HCT116 (cell line): Measurements from ENCODE around the gene SLK. TPM values are rescaled to one million over a fixed set of nuclear protein-coding genes. Genes with fewer than 3 reads are reported as not detected.
A peak's percentile ranks its signal among the peaks of the same experiment; 100 is the strongest.

Experiments
- ATAC-seq: fragments of 200-7000 bp; cut with Tn5 transposase; 2 replicates; pipeline ENCODE4 v1.9.1; 2020; ENCODE audit warnings: mild to moderate bottlenecking, moderate library complexity
- BruUV-seq: library from RNA; stranded (reverse); fragments of 400-500 nt; replicated peaks from 2 replicates; lab custom pipeline; 2021; lab: Mats Ljungman, UMichigan
- CTCF ChIA-PET: fragments of 300-600 bp; sonication (Branson Sonifier 250); formaldehyde crosslinking; loops from one replicate; lab custom pipeline; 2021; ENCODE audit warnings: antibody characterized with exemption; lab: Charles Lee
- POLR2A ChIA-PET: fragments of 300-600, 350-600 bp; sonication (Branson Sonifier 250); formaldehyde crosslinking; loops from one replicate; lab custom pipeline; 2021; ENCODE audit warnings: antibody characterized with exemption; lab: Charles Lee
- RAD21 ChIA-PET, 2 experiments: fragments of 300-600 bp; sonication (Branson Sonifier 250); formaldehyde crosslinking; loops; one replicate each; lab custom pipeline; 2023; ENCODE audit warnings: low total read pairs in 2 of 2; ENCODE audit not compliant: uncharacterized antibody in 2 of 2, unreplicated experiment in 2 of 2, low non-redundant PET in 1 of 2; lab: Charles Lee
- DNase-seq: peaks from one replicate; pipeline ENCODE4 v3.0.0-alpha.2; 2010; ENCODE audit warnings: low read depth, low spot score
- H2AFZ ChIP-seq: fragments of 200-600 bp; shearing (Covaris generic), sonication (generic); 2 replicates; pipeline ENCODE4 v1.6.1; 2017; ENCODE audit warnings: low read depth, mixed run types, mixed read lengths, antibody characterized with exemption, low read length; ENCODE audit not compliant: poor library complexity, severe bottlenecking
- H3K27ac ChIP-seq: 2 replicates; pipeline ENCODE4 v1.5.1; 2012; ENCODE audit warnings: low read depth, low read length
- H3K27me3 ChIP-seq: fragments of 200-600 bp; sonication (generic); 2 replicates; pipeline ENCODE4 v1.6.1; 2016; ENCODE audit warnings: mixed run types, low read length, mixed read lengths; ENCODE audit not compliant: insufficient read depth
- H3K36me3 ChIP-seq, 2 experiments: fragments of 200-500 bp in 1 of 2; fragments of 200-600 bp in 1 of 2; sonication (Bioruptor generic) in 1 of 2; sonication (generic) in 1 of 2; 2 replicates each; pipeline versions ENCODE4 v1.5.1 to v1.6.1; 2014 to 2016; ENCODE audit warnings: low read length in 2 of 2, inconsistent platforms in 1 of 2, mixed read lengths in 1 of 2, mixed run types in 1 of 2; ENCODE audit not compliant: insufficient read depth in 2 of 2, control insufficient read depth in 1 of 2
- H3K4me1 ChIP-seq, 2 experiments: fragments of 200-600 bp in 1 of 2; sonication (generic) in 1 of 2; 2 replicates each; pipeline versions ENCODE4 v1.5.1 to v1.6.1; 2012 to 2017; ENCODE audit warnings: low read length in 2 of 2, inconsistent platforms in 1 of 2, mild to moderate bottlenecking in 1 of 2, mixed read lengths in 1 of 2, mixed run types in 1 of 2, moderate library complexity in 1 of 2; ENCODE audit not compliant: insufficient read depth in 2 of 2, control insufficient read depth in 1 of 2
- H3K4me2 ChIP-seq: fragments of 200-600 bp; sonication (generic); 2 replicates; pipeline ENCODE4 v1.6.1; 2017; ENCODE audit warnings: mixed run types, low read length, mixed read lengths
- H3K4me3 ChIP-seq, 2 experiments: fragments of 200-600 bp in 1 of 2; sonication (generic) in 1 of 2; replicated peaks in 1 of 2; 2 replicates each; pipeline ENCODE4 v1.5.1; 2011 to 2016; ENCODE audit warnings: low read length in 2 of 2, control low read depth in 1 of 2, low read depth in 1 of 2, mild to moderate bottlenecking in 1 of 2, mixed read lengths in 1 of 2, mixed run types in 1 of 2
- H3K79me2 ChIP-seq: fragments of 200-600 bp; sonication (generic); 2 replicates; pipeline ENCODE4 v1.6.1; 2017; ENCODE audit warnings: mild to moderate bottlenecking, mixed run types, low read length, moderate library complexity, mixed read lengths; ENCODE audit not compliant: insufficient read depth
- H3K9ac ChIP-seq: fragments of 200-600 bp; sonication (generic); 2 replicates; pipeline ENCODE4 v1.6.1; 2016; ENCODE audit warnings: low read length, mixed read lengths
- H3K9me2 ChIP-seq: fragments of 200-600 bp; sonication (generic), shearing (Covaris generic); 2 replicates; pipeline ENCODE4 v1.6.1; 2017; ENCODE audit warnings: mixed run types, mild to moderate bottlenecking, moderate library complexity; ENCODE audit not compliant: insufficient read depth
- H3K9me3 ChIP-seq, 2 experiments: fragments of 200-500 bp in 1 of 2; fragments of 200-600 bp in 1 of 2; sonication (Bioruptor generic) in 1 of 2; sonication (generic) in 1 of 2; 2 replicates each; pipeline ENCODE4 v1.6.1; 2014 to 2017; ENCODE audit warnings: low read length in 2 of 2, mixed read lengths in 2 of 2, inconsistent platforms in 1 of 2, low read depth in 1 of 2, mild to moderate bottlenecking in 1 of 2, mixed run types in 1 of 2, moderate library complexity in 1 of 2; ENCODE audit not compliant: control insufficient read depth in 1 of 2, insufficient read depth in 1 of 2
- H4K20me1 ChIP-seq: fragments of 200-600 bp; sonication (generic), shearing (Covaris generic); 2 replicates; pipeline ENCODE4 v1.6.1; 2017; ENCODE audit warnings: mixed run types, mild to moderate bottlenecking, moderate library complexity; ENCODE audit not compliant: insufficient read depth
- ELF1 ChIP-seq: IDR thresholded peaks from 2 replicates; pipeline ENCODE4 v1.6.1; 2012; ENCODE audit warnings: low read depth, borderline replicate concordance
- FOSL1 ChIP-seq: IDR thresholded peaks from 2 replicates; pipeline ENCODE4 v1.6.1; 2012; ENCODE audit warnings: low read depth
- POLR2AphosphoS5 ChIP-seq: IDR thresholded peaks from 2 replicates; pipeline ENCODE4 v1.6.1; 2011; ENCODE audit warnings: mild to moderate bottlenecking, low read depth, low read length, moderate library complexity
- SP1 ChIP-seq: IDR thresholded peaks from 2 replicates; pipeline ENCODE4 v1.6.1; 2012; ENCODE audit warnings: low read depth
- TCF7L2 ChIP-seq: IDR thresholded peaks from 2 replicates; pipeline ENCODE4 v1.7.0; 2011; ENCODE audit warnings: borderline replicate concordance, inconsistent platforms; ENCODE audit not compliant: insufficient read depth, insufficient read length; ENCODE audit errors: extremely low read depth
- YY1 ChIP-seq: IDR thresholded peaks from 2 replicates; pipeline ENCODE4 v1.6.1; 2011; ENCODE audit warnings: low read length, low read depth, moderate library complexity, mild to moderate bottlenecking; ENCODE audit not compliant: insufficient replicate concordance; ENCODE audit errors: extremely low read depth
- intact Hi-C: fragments of 100-400 bp; cut with micrococcal nuclease; formaldehyde crosslinking; loops from 2 replicates; pipeline ENCODE4 v1.10.0; 2022
- total RNA-seq: library from RNA; stranded (reverse); gene quantifications from one replicate; pipeline ENCODE4 v1.2.1, GENCODE V29; 2021; ENCODE audit not compliant: unreplicated experiment
- TF ChIP-seq, protein P1 (sequence below): IDR thresholded peaks from 2 replicates; pipeline ENCODE4 v1.6.1; 2012

Gene SLK
- total RNA-seq, 1 experiment from 2014 or later: 44.2 TPM

DNA sequence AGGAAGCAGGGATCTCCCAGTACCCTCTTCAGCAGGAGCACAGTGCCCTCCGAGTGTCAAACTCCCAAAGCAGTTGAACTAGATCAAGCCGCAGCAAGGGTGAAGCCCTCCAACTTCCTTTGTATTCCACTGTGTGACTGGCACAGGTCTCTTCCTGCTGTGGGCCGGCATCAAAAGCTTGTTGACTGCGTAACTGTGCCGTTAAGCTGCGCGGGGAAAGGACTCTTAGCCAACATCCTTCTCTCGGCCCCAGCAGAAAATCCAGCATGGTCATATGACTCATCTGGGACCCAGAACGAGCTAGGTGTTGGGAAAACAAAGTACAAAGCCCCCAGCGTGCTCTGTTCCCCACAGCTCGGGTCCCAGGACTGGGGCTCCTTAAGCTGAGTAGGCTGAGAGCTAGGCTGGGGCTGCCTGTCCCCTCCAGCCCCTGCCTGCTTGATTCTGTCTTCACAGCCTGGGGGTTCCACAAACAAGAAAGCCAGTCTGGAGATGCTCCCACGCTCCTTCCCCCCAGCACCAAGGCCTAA, 66.5 kb downstream of the SLK start:
- H3K9ac ChIP-seq: no peak overlapping the region
- no peak for ATAC-seq
- ChIA-PET RAD21 (no interaction called here), CTCF (interaction anchor here (0.6 kb wide), 1 partner anchor 144 kb away, joined by 4 read pairs; no protein-coding TSS in a partner anchor), POLR2A (no interaction called here)
- H3K4me1 ChIP-seq: no peaks in the 10 kb centered on the region
- no TSS peak for BruUV-seq
- intact Hi-C loops: no loop called here
- no peak overlapping the region for H2AFZ ChIP-seq
- no peaks in the 10 kb centered on the region for H3K9me2 ChIP-seq
- H3K27ac ChIP-seq: no peak overlapping the region
- no peak overlapping the region for H3K4me3 ChIP-seq
- TF ChIP-seq YY1 (no peak), SP1 (no peak), FOSL1 (no peak), ELF1 (no peak), TCF7L2 (no peak)
- H3K9me3 ChIP-seq: no peaks in the 10 kb centered on the region
- no peaks in the 10 kb centered on the region for H4K20me1 ChIP-seq
- DNase-seq: no peak
- H3K4me2 ChIP-seq: no peak overlapping the region
- H3K79me2 ChIP-seq: no peaks in the 10 kb centered on the region
- no peaks in the 10 kb centered on the region for H3K27me3 ChIP-seq
- H3K36me3 ChIP-seq: peaks cover 17 to 25% of the 10 kb centered on the region in 2 experiments; a peak in 3 of 4 replicates

DNA sequence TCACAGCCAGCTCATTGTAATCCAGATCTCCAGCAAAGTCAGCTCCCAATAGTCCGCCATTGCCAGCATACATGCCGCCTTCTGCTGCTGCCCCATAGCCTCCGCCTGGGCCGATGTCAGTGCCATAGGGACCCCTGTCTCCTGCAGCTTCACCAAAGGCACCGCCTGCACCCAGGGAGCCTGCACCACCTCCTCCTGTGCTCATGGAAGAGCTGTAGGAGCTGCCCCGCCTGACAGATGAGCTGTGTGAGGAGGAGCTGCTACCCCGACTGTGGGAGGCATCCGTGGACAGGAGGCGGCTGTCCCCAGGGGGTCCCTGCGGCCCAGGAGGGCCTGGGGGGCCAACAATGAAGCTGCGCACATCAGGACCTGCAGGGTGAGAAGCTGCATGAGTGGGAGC, 67.0 kb downstream of the SLK start:
- no peak overlapping the region for H3K27ac ChIP-seq
- ATAC-seq: no peak
- DNase-seq: no peak
- no peaks in the 10 kb centered on the region for H3K9me3 ChIP-seq
- H2AFZ ChIP-seq: no peak overlapping the region
- no peaks in the 10 kb centered on the region for H3K27me3 ChIP-seq
- no peaks in the 10 kb centered on the region for H4K20me1 ChIP-seq
- TF ChIP-seq POLR2AphosphoS5: 0 out of 2 replicates have a peak, but pooled peaks have one; percentile 4
- TF ChIP-seq, protein P1, sequence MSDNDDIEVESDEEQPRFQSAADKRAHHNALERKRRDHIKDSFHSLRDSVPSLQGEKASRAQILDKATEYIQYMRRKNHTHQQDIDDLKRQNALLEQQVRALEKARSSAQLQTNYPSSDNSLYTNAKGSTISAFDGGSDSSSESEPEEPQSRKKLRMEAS: no peak
- no peak overlapping the region for H3K4me3 ChIP-seq
- no peaks in the 10 kb centered on the region for H3K4me1 ChIP-seq
- RAD21 ChIA-PET: no interaction called here
- H3K4me2 ChIP-seq: no peak overlapping the region
- POLR2A ChIA-PET: no interaction called here
- CTCF ChIA-PET: interaction anchor here (0.6 kb wide), 1 partner anchor 145 kb away, joined by 4 read pairs; no protein-coding TSS in a partner anchor
- H3K79me2 ChIP-seq: no peaks in the 10 kb centered on the region
- BruUV-seq: no TSS peak
- no peak overlapping the region for H3K9ac ChIP-seq
- H3K9me2 ChIP-seq: no peaks in the 10 kb centered on the region
- peaks cover 14 to 20% of the 10 kb centered on the region in 2 experiments; a peak in 3 of 4 replicates for H3K36me3 ChIP-seq
- intact Hi-C loops: no loop called here
